ENCODE measurements around the gene HHLA2.
"Not testable (repeated sequence)": the region's sequence is repeated elsewhere in the genome, so short reads cannot be mapped to it uniquely, and the experiment has no call there.

The HHLA2 gene

DNA sequence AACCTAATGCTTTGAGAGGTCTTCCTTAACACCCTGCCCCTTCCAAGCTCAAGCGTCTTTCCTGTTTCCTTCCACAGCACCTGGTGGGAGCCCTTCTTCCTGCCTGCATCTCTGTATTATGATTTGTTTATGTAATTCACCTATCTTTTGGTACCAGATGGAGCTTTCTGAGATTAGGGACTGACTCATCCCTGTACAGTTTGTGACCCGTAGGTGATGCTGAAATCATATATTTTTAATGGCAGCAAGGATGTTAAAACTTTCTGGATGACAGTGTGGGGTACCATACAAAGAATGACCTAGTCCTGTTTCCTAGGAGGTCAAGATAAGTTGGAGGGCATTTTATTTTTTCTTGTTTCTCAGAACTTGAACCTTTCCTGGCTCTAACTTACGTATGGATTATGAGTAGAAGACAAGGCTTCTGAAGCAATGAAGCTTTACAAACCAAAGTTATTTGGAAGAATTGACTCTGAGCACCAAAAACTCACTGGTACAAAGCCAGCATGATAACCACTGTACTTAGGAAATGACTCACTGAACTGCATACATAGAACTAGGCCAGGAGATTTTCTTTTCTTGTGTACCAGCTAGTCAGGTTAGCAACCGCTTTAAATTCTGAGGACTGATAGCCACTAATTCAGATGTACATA lies 46.6 kb downstream of the HHLA2 start:
- FAIRE-seq, result no peak
- DNase-seq (ENCODE audit: low spot score), result peak; percentile 18

GRCh38 chr3:108343491-108343890 lies 47.1 kb downstream of the HHLA2 start:
- no peak for DNase-seq (ENCODE audit: low spot score)
- FAIRE-seq, result no peak

GRCh38 chr3:108345492-108346205 lies 49.3 kb downstream of the HHLA2 start:
- FAIRE-seq, result peak; percentile 42
- peak; percentile 34 for DNase-seq (ENCODE audit: low spot score)

- FAIRE-seq (no peak), DNase-seq (ENCODE audit: low spot score) (no peak)
Measured at GRCh38 chr3:108346301-108347227, 50.2 kb downstream of the HHLA2 start.

GRCh38 chr3:108352176-108352575 lies 55.8 kb downstream of the HHLA2 start:
- DNase-seq (ENCODE audit: low spot score), result no peak
- FAIRE-seq, result no peak

DNA sequence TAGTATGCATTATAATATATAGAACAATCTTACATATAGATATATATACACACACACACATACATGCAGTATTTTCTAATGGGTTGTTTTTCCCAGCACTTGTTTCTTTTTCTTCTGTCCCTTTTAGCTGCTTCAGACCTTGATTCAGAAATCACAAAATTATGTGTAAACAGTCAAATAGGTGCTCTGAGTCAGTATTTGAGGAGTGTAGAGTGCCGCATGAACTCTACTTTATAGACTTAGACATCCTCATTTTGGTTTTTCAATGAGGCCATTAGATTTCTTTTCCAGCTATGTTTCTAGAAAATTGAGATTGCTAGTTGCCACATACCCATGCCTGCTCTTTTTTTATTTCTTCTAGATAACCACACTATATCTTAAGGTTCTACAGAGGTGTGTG lies 58.2 kb downstream of the HHLA2 start:
- no peak for DNase-seq (ENCODE audit: low spot score)

GRCh38 chr3:108357042-108357441 lies 60.7 kb downstream of the HHLA2 start:
- no peak for DNase-seq (ENCODE audit: low spot score)
- no peak for FAIRE-seq

More for the DNA sequence above, 58.2 kb downstream of the HHLA2 start:
- FAIRE-seq, result no peak

DNA sequence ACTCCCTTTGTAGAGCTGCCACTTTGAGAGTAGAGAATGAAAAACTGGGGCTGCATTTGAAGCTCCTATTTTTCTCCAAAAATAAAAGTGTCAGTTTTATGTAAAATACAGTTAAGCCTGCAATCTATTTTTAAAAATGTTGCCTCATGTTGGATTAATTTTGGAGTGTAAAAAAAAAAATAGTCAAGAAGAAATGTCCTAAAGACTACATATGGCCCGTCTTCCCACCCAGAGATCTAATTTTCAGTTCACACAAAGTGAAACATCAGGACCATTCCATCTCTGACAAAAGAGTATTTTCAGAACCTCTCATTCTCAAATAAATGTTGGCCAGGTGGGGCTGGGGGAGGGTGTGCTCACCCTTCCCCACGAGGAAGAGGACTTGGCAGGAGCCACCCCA lies 62.7 kb downstream of the HHLA2 start:
- FAIRE-seq (no peak), DNase-seq (ENCODE audit: low spot score) (no peak)

GRCh38 chr3:108376026-108376425 lies 79.7 kb downstream of the HHLA2 start:
- FAIRE-seq (no peak), DNase-seq (ENCODE audit: low spot score) (no peak)

DNA sequence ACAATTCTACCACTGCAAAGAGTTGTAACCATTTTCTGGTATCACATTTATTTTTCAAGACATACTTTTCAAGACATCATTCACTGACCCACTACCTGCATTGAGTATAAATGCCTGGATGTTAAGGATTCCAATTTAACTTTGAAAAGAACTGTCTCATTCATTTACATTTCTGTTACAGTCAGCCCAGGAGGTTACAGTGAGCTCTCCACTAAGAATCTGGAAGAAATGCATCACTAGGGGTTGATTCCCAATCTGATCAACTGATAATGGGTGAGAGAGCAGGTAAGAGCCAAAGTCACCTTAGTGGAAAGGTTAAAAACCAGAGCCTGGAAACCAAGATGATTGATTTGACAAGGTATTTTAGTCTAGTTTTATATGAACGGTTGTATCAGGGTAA lies 81.0 kb downstream of the HHLA2 start:
- no peak for DNase-seq (ENCODE audit: low spot score)
- FAIRE-seq, result no peak

GRCh38 chr3:108378153-108378951 lies 82.0 kb downstream of the HHLA2 start:
- FAIRE-seq, result no peak
- DNase-seq (ENCODE audit: low spot score), result no peak

- FAIRE-seq, result not testable (repeated sequence)
Measured at GRCh38 chr3:108378952-108379342, 82.6 kb downstream of the HHLA2 start.

DNA sequence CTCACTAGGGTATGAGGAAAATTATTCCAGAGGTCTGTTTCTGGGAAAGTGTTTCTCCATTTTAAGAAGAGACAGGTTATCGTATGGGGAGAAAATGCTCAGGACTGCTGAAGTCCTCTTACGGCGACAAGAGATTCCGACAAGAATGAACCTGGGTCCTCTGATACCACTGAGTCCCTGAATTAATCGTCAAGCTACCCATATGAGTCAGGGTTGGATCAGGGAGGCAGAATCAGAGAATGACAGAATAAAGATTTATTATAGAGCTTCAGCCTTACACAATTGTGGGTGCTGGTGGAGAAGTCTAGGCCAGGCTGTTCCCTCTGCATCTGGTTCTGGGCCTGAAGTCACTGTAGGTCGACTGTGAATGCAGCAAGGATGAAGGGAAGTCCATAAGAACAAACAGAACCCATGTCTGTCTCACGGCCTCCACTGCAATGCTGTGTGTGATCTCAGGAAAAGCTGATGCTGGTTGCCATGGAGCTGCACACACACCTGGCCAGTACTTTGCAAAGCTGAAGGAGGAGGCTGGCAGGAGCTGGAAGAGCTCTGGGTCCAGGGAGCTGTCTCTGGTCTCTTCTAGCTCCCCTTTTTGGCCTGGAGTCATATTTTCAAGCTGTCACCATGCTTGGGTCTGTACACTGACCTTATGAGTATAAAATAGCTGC lies 83.9 kb downstream of the HHLA2 start:
- FAIRE-seq (no peak), DNase-seq (ENCODE audit: low spot score) (no peak)

More at GRCh38 chr3:108378952-108379342, 82.6 kb downstream of the HHLA2 start:
- DNase-seq (ENCODE audit: low spot score), result not testable (repeated sequence)

DNA sequence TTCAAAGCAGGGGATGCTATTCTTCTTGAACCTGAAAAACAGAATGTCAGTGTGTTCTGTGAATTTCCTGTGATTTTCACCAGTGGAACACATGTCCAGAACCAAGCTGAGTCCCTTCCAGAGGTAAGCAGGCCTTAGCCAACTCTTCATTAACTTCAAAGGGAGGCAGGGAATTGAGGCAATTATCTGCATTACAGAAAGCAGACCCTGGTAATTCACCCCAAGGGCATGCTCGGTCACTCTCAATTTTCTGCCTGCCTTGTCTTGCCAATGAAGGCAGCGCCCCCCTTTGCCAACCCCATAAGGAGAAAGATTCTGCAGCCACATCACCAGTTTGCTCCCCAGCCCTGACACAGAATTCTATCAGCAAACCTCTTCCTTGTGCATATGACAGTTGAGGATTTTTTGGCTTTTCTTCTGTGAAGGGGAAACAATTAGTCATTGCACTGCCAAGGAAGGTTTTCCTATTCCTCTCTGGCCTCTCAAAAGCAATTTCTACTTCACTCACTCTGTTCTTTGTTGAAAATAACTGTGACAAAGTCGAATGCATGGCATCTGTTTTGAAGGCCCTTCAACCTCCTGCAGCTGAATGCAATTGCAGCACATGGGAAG lies 85.3 kb downstream of the HHLA2 start:
- FAIRE-seq, result no peak

DNA sequence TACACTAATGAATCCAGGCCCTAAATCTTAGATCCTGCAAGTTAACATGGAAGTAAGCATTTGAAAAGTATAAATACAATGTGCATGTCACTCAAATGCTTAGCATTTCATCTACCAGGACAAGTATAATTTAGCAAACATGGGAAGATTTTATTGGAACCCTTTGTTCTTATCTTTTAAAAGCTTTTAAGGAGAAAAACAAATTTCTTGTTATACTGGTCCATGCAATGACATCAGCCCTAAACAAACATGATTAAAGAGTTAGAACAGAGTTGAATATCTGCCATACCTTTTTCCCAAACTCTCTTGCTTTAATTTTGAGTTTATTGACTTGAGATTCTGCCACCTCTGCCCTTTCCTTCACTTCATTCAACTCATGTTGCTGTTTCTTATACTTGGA lies 87.0 kb downstream of the HHLA2 start:
- DNase-seq (ENCODE audit: low spot score) (no peak), FAIRE-seq (no peak)

More for the DNA sequence above, 85.3 kb downstream of the HHLA2 start:
- no peak for DNase-seq (ENCODE audit: low spot score)

GRCh38 chr3:108387063-108387462 lies 90.7 kb downstream of the HHLA2 start:
- no peak for FAIRE-seq
- DNase-seq (ENCODE audit: low spot score), result no peak

GRCh38 chr3:108388136-108389132 lies 92.1 kb downstream of the HHLA2 start:
- FAIRE-seq (no peak), DNase-seq (ENCODE audit: low spot score) (no peak)

- FAIRE-seq (no peak), DNase-seq (ENCODE audit: low spot score) (no peak)
Measured at GRCh38 chr3:108389372-108389771, 93.0 kb downstream of the HHLA2 start.
